IPS-11a (cell line): ENCODE measurements around the gene CHAD.

Experiments
- H3K4me3 ChIP-seq: one replicate; pipeline ENCODE4 v1.5.1; 2013; ENCODE audit warnings: low read depth, low read length, control low read depth

CHAD gene

GRCh38 chr17:50458701-50459676 lies 9.7 kb downstream of the CHAD start:
- no peak overlapping the region for H3K4me3 ChIP-seq

DNA sequence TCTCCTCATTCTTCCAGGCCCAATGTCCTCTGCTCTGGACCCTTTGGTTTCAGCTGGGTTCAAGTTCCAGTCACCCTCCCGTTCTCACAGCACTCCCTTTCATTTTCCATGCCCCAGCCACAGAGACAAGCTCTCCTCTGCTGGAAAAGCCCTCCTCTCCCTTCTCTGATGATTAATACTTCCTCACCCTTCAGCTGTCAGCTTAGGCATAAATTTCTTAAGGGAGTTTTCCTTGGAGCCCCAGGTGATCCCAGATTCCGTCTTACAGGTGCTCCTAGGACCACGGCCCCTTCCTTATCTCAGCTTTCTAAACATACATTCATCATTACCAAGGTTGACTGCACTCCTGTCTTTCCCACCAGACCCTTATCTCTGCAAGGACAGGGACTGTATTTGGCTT lies 10.4 kb downstream of the CHAD start:
- no peak overlapping the region for H3K4me3 ChIP-seq

GRCh38 chr17:50457621-50458020 lies 11.1 kb downstream of the CHAD start:
- no peak overlapping the region for H3K4me3 ChIP-seq

GRCh38 chr17:50453901-50454300 lies 14.8 kb downstream of the CHAD start:
- no peak overlapping the region for H3K4me3 ChIP-seq

- H3K4me3 ChIP-seq, result no peak overlapping the region
Observed at GRCh38 chr17:50452630-50453300, 15.9 kb downstream of the CHAD start.

DNA sequence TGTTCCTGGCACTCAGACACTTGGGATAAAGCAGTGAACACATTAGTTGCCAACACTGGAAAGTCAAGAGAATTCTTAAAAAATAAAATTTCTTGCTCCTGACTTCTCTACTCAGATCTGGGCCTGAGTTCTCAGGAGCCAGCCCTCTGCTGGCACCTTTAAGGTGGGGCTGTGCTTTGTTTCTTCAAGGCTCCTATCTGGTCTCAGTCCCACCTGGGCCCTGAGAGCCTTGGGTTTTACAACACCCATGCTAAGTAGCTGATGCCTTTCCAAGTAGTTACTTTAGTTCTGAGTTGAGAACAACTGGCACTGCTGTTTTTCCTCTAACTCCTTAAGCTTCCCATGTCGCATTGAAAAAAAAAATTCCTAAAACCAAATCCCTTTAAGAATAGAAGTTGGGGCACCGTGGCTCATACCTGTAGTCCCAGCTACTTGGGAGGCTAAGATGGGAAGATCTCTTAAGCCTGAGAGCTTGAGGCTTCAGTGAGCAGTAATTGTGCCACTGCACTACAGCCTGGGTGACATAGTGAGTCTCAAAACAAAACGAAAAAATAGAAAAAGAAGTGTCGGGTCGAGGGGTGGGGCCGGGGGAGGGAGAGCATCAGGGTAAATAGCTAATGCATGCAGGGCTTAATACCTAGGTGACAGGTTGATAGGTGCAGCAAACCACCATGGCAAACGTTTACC lies 16.6 kb downstream of the CHAD start:
- no peak overlapping the region for H3K4me3 ChIP-seq

- H3K4me3 ChIP-seq, result no peak overlapping the region
Observed at GRCh38 chr17:50448643-50449042, 20.0 kb downstream of the CHAD start.

- no peak overlapping the region for H3K4me3 ChIP-seq
Observed at GRCh38 chr17:50447870-50448595, 20.6 kb downstream of the CHAD start.

DNA sequence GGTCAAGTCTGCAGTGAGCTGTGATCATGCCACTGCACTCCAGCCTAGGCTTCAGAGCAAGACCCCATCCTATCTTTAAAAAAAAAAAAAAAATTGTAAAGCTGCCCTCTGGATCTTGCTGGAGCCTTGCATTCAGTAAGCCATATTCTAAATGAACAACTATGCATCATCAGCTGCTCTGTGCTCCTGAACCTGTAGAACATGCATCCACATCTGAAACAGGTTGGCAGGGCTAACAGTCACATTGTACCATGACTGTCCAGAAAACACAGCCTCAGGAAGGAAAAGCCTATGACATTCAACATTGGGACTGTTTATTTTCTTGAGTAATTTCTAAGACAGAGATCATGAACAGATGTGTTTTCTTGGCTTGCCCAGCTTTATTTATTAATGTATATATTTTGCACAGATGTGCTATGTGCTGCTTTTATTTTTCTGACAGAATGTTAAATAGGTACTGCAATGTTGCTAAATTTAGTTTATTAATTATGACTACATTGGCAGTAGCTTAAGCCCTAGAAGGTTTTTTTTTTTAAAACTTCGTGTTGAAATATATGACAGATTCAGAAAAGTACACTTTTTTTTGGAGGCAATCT lies 22.9 kb downstream of the CHAD start:
- H3K4me3 ChIP-seq, result no peak overlapping the region

- no peak overlapping the region for H3K4me3 ChIP-seq
Observed at GRCh38 chr17:50444841-50445715, 23.6 kb downstream of the CHAD start.

DNA sequence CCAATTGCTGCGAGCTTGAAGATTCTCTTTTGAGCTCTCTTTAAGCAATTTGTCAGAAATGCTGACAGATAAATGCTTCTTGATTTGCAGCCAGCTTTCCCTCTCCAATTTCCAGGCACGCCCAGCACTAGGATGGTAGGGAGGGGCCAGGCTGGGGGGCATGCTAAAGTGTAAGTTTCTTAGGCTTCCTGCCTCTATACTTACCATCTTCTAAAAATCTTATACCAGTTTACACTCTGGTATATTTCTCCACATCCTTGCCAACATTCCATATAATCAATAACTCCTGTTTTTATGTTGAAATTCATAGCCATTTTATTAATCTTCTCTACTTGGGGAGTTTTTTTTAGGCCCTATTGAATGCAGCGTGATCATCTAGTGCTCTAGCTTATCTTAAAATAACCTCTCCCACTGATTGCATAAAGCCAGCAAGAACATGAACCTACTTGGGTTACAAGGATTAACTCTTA lies 25.1 kb downstream of the CHAD start:
- no peak overlapping the region for H3K4me3 ChIP-seq

DNA sequence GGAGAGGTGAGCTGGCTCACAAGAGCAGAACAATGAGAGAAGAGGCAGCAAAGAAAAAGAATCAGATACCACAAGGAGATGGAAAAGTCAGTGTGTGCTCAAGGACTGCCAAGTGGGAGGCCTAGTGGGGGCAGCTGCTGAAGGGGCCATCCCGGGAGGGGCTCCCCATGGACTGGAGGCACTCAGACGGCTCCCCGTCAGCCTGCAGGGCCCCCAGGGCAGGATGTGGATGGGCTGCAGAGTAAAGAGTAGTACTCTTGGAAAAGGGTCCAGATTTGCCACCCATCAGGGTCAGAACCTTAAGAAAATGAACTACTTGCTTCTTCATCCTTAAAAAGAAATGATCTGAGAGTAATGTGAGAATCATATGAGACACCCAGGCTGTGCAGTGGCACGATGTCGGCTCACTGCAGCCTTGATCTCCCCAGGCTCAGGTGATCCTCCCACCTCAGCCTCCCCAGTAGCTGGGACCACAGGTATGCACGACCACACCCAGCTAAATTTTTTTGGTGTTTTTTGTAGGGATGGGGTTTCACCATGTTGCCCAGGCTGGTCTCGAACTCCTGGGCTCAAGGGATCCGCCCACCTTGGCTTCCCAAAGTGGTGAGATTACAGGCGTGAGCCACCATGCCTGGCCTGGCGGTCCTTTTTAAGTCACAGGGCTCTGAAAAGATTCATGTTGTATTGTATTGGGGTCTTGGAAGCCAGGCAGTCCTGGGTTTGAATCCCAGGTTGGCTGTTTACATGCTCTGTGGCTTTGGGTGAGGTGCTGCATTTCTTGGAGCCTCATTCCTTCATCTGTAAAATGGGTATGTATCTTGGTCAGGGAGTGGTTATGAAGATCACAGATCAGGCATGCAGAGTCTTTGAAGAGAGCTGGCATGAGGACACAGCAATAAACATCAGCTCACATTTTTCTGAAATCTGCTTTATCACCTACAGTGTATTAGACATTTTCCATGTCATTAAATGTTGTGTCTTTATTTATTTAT lies 27.5 kb downstream of the CHAD start:
- no peak overlapping the region for H3K4me3 ChIP-seq

- H3K4me3 ChIP-seq, result no peak overlapping the region
Observed at GRCh38 chr17:50440172-50440837, 28.4 kb downstream of the CHAD start.

DNA sequence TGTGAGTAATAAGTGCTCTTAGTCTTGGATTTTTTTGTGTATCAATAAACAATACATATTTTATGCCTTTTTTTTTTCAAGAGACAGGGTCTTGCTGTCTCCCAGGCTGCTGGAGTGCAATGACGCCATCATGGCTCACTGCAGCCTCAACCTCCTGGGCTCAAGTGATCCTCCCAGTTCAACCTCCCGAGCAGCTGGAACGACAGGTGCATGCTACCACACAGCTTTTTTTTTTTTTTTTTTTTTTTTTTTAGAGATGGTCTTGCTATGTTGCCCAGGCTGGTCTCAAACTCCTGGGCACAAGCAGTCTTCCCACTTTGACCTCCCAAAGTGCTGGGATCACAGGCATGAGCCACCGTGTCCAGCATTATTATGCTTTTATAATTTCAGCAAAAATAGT lies 29.7 kb downstream of the CHAD start:
- H3K4me3 ChIP-seq, result no peak overlapping the region

- no peak overlapping the region for H3K4me3 ChIP-seq
Observed at GRCh38 chr17:50437409-50437808, 31.3 kb downstream of the CHAD start.

DNA sequence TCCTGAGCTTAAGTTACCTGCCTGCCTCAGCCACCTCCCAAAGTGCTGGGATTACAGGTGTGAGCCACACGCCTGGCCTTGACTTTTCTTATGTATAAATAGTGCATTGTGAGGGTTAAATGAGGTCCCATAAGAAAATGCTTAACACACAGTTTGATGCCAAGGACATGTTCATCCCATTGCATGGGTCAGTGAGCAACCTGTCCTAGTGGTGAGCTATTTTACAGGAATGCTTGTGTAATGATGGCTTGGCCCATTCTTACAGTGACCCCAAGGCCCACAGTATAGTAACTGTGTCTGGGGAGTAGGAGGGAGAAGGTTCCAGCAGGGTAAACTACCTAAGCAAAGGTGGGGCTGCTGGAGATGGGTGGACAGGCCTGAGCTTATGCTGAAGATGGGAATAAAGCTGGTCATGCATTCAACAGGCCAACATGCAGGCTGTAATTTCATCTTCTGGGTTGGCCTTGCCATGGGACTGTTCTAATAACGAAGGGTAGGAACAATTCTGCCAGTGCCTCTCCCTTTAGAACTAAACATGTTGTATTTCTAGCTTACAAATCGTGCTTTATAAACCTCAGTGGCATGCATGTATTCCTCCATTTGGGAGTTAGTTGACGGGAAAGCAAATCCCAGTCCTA lies 36.4 kb downstream of the CHAD start:
- no peak overlapping the region for H3K4me3 ChIP-seq
